Measurements from ENCODE around the gene LSM7.

LSM7 gene

GRCh38 chr19:2362046-2362969 lies 33.9 kb upstream of the LSM7 start:
- Histone ChIP-seq H3K27me3 (ENCODE audit: control insufficient read depth, insufficient read depth, low read length, poor library complexity, severe bottlenecking) (peaks cover 42% of the 10 kb centered on the region), H3K4me1 (ENCODE audit: control insufficient read depth, insufficient read depth, low read length) (no peaks in the 10 kb centered on the region), H3K9me3 (ENCODE audit: control insufficient read depth, low read length) (no peaks in the 10 kb centered on the region), H3K36me3 (ENCODE audit: control insufficient read depth, insufficient read depth, low read length) (no peaks in the 10 kb centered on the region), H3K27ac (ENCODE audit: insufficient read depth, low read depth, low read length, poor library complexity, severe bottlenecking) (no peak overlapping the region), H3K4me3 (ENCODE audit: insufficient read depth, low read depth, low read length) (no peak overlapping the region)
- 90 to 94% methylated on average over 11 of the region's 11 CpGs for WGBS, 2 experiments

- WGBS, 2 experiments, result 55 to 58% methylated on average over 23 to 24 of the region's 24 CpGs
Measured at GRCh38 chr19:2361246-2362045, 33.1 kb upstream of the LSM7 start.

DNA sequence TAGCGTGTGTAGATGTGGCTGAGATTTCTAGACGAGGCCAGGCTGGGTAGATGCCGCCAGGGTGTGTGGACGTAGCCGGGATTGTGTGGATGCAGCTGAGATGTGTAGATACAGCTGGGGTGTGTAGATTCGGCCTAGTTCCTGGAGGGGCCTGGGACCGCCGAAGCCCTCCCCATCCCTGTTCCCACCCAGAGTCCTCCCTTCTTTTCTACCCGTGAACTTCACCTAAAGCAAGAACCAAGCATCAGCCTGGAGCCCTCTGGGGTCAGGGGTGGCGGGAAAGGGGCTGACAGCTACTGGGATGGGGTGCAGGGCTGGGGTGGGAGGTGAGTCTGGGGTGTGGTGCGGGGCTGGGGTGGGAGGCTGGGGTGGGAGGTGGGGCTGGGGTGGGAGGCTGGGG lies 32.4 kb upstream of the LSM7 start:
- Histone ChIP-seq H3K36me3 (ENCODE audit: control insufficient read depth, insufficient read depth, low read length) (no peaks in the 10 kb centered on the region), H3K9me3 (ENCODE audit: control insufficient read depth, low read length) (no peaks in the 10 kb centered on the region), H3K27ac (ENCODE audit: insufficient read depth, low read depth, low read length, poor library complexity, severe bottlenecking) (no peak overlapping the region), H3K27me3 (ENCODE audit: control insufficient read depth, insufficient read depth, low read length, poor library complexity, severe bottlenecking) (peaks cover 42% of the 10 kb centered on the region), H3K4me1 (ENCODE audit: control insufficient read depth, insufficient read depth, low read length) (no peaks in the 10 kb centered on the region), H3K4me3 (ENCODE audit: insufficient read depth, low read depth, low read length) (no peak overlapping the region)
- 76 to 85% methylated on average over 9 to 10 of the region's 11 CpGs for WGBS, 2 experiments

More at GRCh38 chr19:2361246-2362045, 33.1 kb upstream of the LSM7 start:
- no peak overlapping the region for H3K27ac ChIP-seq (ENCODE audit: insufficient read depth, low read depth, low read length, poor library complexity, severe bottlenecking)
- no peaks in the 10 kb centered on the region for H3K36me3 ChIP-seq (ENCODE audit: control insufficient read depth, insufficient read depth, low read length)
- H3K4me3 ChIP-seq (ENCODE audit: insufficient read depth, low read depth, low read length), result no peak overlapping the region
- H3K27me3 ChIP-seq (ENCODE audit: control insufficient read depth, insufficient read depth, low read length, poor library complexity, severe bottlenecking), result peaks cover 42% of the 10 kb centered on the region
- no peaks in the 10 kb centered on the region for H3K4me1 ChIP-seq (ENCODE audit: control insufficient read depth, insufficient read depth, low read length)
- no peaks in the 10 kb centered on the region for H3K9me3 ChIP-seq (ENCODE audit: control insufficient read depth, low read length)

GRCh38 chr19:2359992-2360685 lies 31.8 kb upstream of the LSM7 start, which contains the start of gene TMPRSS9:
TSS of gene TMPRSS9 (plus strand) at chr19:2360265. CDS start at chr19:2389786, 29,521 bp downstream.
- peaks cover 42% of the 10 kb centered on the region for H3K27me3 ChIP-seq (ENCODE audit: control insufficient read depth, insufficient read depth, low read length, poor library complexity, severe bottlenecking)
- no peaks in the 10 kb centered on the region for H3K4me1 ChIP-seq (ENCODE audit: control insufficient read depth, insufficient read depth, low read length)
- H3K9me3 ChIP-seq (ENCODE audit: control insufficient read depth, low read length), result no peaks in the 10 kb centered on the region
- H3K4me3 ChIP-seq (ENCODE audit: insufficient read depth, low read depth, low read length), result no peak within 1 kb of the TSS
- no peak within 1 kb of the TSS for H3K27ac ChIP-seq (ENCODE audit: insufficient read depth, low read depth, low read length, poor library complexity, severe bottlenecking)
- H3K36me3 ChIP-seq (ENCODE audit: control insufficient read depth, insufficient read depth, low read length), result no peaks in the 10 kb centered on the region
- WGBS, 2 experiments, result 27 to 28% methylated on average over 43 to 44 of the region's 44 CpGs

DNA sequence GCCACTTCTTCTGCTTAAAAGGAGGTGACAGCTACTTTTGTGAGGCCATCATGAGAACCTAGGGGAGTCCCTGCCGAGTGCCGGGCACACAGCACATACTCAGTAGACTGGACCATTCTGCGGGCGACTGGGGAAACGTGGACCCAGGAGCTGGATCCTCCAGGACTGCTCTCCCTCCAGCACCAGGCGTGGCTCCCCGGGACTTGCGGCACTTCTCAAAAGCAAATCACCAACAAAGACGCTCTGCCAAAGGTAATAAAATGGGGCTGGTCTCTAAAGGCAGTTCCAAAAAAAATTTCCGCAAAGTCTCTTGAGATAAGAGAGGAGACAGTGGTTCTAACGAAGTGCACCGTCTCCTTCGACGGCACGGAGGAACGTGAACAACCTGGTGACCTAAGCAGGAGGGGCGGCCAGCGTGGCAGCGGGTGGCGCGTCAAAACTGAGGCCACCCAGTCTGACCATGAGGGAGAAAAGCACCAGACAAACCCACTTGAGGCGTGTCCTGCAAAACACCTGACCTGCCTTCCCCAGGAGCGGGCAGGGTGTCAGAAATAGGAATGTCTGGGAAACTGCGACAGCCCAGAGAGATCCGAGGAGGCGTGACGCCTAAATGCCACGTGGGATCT lies 30.3 kb upstream of the LSM7 start:
- WGBS, 2 experiments, result 83 to 84% methylated on average over 28 of the region's 28 CpGs

GRCh38 chr19:2357279-2358206 lies 29.2 kb upstream of the LSM7 start:
- Histone ChIP-seq H3K36me3 (ENCODE audit: control insufficient read depth, insufficient read depth, low read length) (no peaks in the 10 kb centered on the region), H3K27ac (ENCODE audit: insufficient read depth, low read depth, low read length, poor library complexity, severe bottlenecking) (no peak overlapping the region), H3K9me3 (ENCODE audit: control insufficient read depth, low read length) (no peaks in the 10 kb centered on the region), H3K27me3 (ENCODE audit: control insufficient read depth, insufficient read depth, low read length, poor library complexity, severe bottlenecking) (peaks cover 42% of the 10 kb centered on the region), H3K4me1 (ENCODE audit: control insufficient read depth, insufficient read depth, low read length) (no peaks in the 10 kb centered on the region), H3K4me3 (ENCODE audit: insufficient read depth, low read depth, low read length) (no peak overlapping the region)
- 92 to 93% methylated on average over 3 of the region's 3 CpGs for WGBS, 2 experiments

More for the DNA sequence above, 30.3 kb upstream of the LSM7 start:
- no peak overlapping the region for H3K27ac ChIP-seq (ENCODE audit: insufficient read depth, low read depth, low read length, poor library complexity, severe bottlenecking)
- H3K9me3 ChIP-seq (ENCODE audit: control insufficient read depth, low read length), result no peaks in the 10 kb centered on the region
- no peak overlapping the region for H3K4me3 ChIP-seq (ENCODE audit: insufficient read depth, low read depth, low read length)
- H3K4me1 ChIP-seq (ENCODE audit: control insufficient read depth, insufficient read depth, low read length), result no peaks in the 10 kb centered on the region
- H3K36me3 ChIP-seq (ENCODE audit: control insufficient read depth, insufficient read depth, low read length), result no peaks in the 10 kb centered on the region
- H3K27me3 ChIP-seq (ENCODE audit: control insufficient read depth, insufficient read depth, low read length, poor library complexity, severe bottlenecking), result peaks cover 42% of the 10 kb centered on the region

DNA sequence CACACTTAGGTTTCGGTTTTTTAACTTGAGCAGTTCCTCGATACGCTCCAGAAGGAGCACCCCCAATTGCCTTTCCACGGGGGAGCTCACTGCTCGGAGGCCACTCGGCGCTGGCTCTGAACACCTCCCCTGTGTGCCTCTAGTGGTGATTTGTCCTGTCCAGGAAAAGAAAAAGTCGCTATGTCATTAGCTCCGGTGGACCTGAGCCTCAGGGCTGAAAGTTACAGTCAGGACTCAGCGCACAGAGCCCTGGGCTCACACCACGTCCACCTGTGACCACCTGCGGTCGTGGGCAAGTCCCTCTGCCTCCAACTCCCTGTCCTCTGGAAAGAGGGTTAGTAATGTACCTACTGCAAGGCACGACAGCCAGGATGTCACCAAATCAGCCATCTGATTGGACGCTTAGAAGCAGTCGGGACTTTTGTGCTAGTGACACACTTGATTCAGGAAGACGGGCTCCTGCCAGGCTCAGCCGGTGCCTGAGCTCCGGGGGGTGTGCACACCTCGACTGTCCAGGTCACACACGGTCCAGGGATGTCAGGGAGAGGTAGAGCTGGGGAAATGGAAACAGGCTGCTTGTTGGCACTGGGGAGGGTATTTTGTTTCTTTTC lies 27.8 kb upstream of the LSM7 start:
- H3K27me3 ChIP-seq (ENCODE audit: control insufficient read depth, insufficient read depth, low read length, poor library complexity, severe bottlenecking), result peaks cover 30% of the 10 kb centered on the region
- H3K4me3 ChIP-seq (ENCODE audit: insufficient read depth, low read depth, low read length), result no peak overlapping the region
- H3K36me3 ChIP-seq (ENCODE audit: control insufficient read depth, insufficient read depth, low read length), result no peaks in the 10 kb centered on the region
- H3K9me3 ChIP-seq (ENCODE audit: control insufficient read depth, low read length), result no peaks in the 10 kb centered on the region
- no peaks in the 10 kb centered on the region for H3K4me1 ChIP-seq (ENCODE audit: control insufficient read depth, insufficient read depth, low read length)
- WGBS, 2 experiments, result 88% methylated on average over 21 of the region's 21 CpGs
- no peak overlapping the region for H3K27ac ChIP-seq (ENCODE audit: insufficient read depth, low read depth, low read length, poor library complexity, severe bottlenecking)

GRCh38 chr19:2355168-2356035 lies 27.0 kb upstream of the LSM7 start:
- whole genome bisulfite sequencing, 2 experiments, result 92 to 93% methylated on average over 24 of the region's 24 CpGs
- H3K27ac ChIP-seq (ENCODE audit: insufficient read depth, low read depth, low read length, poor library complexity, severe bottlenecking), result no peak overlapping the region
- no peaks in the 10 kb centered on the region for H3K4me1 ChIP-seq (ENCODE audit: control insufficient read depth, insufficient read depth, low read length)
- no peaks in the 10 kb centered on the region for H3K36me3 ChIP-seq (ENCODE audit: control insufficient read depth, insufficient read depth, low read length)
- no peaks in the 10 kb centered on the region for H3K9me3 ChIP-seq (ENCODE audit: control insufficient read depth, low read length)
- H3K4me3 ChIP-seq (ENCODE audit: insufficient read depth, low read depth, low read length), result no peak overlapping the region
- peaks cover 24% of the 10 kb centered on the region for H3K27me3 ChIP-seq (ENCODE audit: control insufficient read depth, insufficient read depth, low read length, poor library complexity, severe bottlenecking)
